H9 (cell line): Measurements from ENCODE around the gene CDCA3. TPM values are rescaled to one million over a fixed set of nuclear protein-coding genes. Genes with fewer than 3 reads are reported as not detected.

Source experiments
- DNase-seq: peaks from one replicate; pipeline ENCODE4 v3.0.0-alpha.2; 2017
- H2AFZ ChIP-seq: one replicate; pipeline ENCODE4 v1.6.1; 2013; ENCODE audit warnings: mild to moderate bottlenecking, low read length, control low read depth, moderate library complexity
- H2AK5ac ChIP-seq: 2 replicates; pipeline ENCODE4 v1.6.1; 2013; ENCODE audit warnings: low read length, control low read depth, mixed read lengths; ENCODE audit not compliant: insufficient read length
- H2BK120ac ChIP-seq: one replicate; pipeline ENCODE4 v1.6.1; 2013; ENCODE audit warnings: low read depth, mild to moderate bottlenecking, low read length, control low read depth, inconsistent platforms; ENCODE audit not compliant: poor library complexity, severe bottlenecking
- H2BK12ac ChIP-seq: 2 replicates; pipeline ENCODE4 v1.6.1; 2013; ENCODE audit warnings: low read length, control low read depth, mixed read lengths, low read depth; ENCODE audit not compliant: insufficient read length
- H2BK15ac ChIP-seq: 2 replicates; pipeline ENCODE4 v1.6.1; 2013; ENCODE audit warnings: low read depth, low read length, control low read depth
- H2BK20ac ChIP-seq: one replicate; pipeline ENCODE4 v1.6.1; 2013; ENCODE audit warnings: low read depth, mild to moderate bottlenecking, low read length, control low read depth, inconsistent platforms; ENCODE audit not compliant: poor library complexity, severe bottlenecking
- H2BK5ac ChIP-seq: 2 replicates; pipeline ENCODE4 v1.6.1; 2013; ENCODE audit warnings: low read length, control low read depth, mixed read lengths; ENCODE audit not compliant: insufficient read length
- H3K14ac ChIP-seq: 2 replicates; pipeline ENCODE4 v1.6.1; 2013; ENCODE audit warnings: low read length, control low read depth; ENCODE audit not compliant: insufficient read depth
- H3K18ac ChIP-seq: 2 replicates; pipeline ENCODE4 v1.6.1; 2013; ENCODE audit warnings: low read depth, mild to moderate bottlenecking, mixed read lengths, low read length, control low read depth; ENCODE audit not compliant: insufficient read length
- H3K23ac ChIP-seq: 2 replicates; pipeline ENCODE4 v1.6.1; 2013; ENCODE audit warnings: low read length, control low read depth, mixed read lengths, low read depth; ENCODE audit not compliant: insufficient read length
- H3K23me2 ChIP-seq: 2 replicates; pipeline ENCODE4 v1.6.1; 2013; ENCODE audit warnings: low read depth, mild to moderate bottlenecking, mixed read lengths, low read length, control low read depth; ENCODE audit not compliant: insufficient read length, poor library complexity, severe bottlenecking
- H3K27ac ChIP-seq: 2 replicates; pipeline ENCODE4 v1.5.1; 2013; ENCODE audit warnings: low read length, control low read depth, mixed read lengths, low read depth; ENCODE audit not compliant: insufficient read length
- H3K27me3 ChIP-seq: 2 replicates; pipeline ENCODE4 v1.6.1; 2013; ENCODE audit warnings: low read length, control low read depth, inconsistent platforms; ENCODE audit not compliant: insufficient read depth
- H3K4ac ChIP-seq: 2 replicates; pipeline ENCODE4 v1.6.1; 2013; ENCODE audit warnings: low read depth, mild to moderate bottlenecking, control low read depth, inconsistent platforms, low read length, moderate library complexity
- H3K4me1 ChIP-seq: 2 replicates; pipeline ENCODE4 v1.6.1; 2013; ENCODE audit warnings: low read length, control low read depth, inconsistent platforms; ENCODE audit not compliant: insufficient read depth
- H3K4me2 ChIP-seq: 2 replicates; pipeline ENCODE4 v1.6.1; 2013; ENCODE audit warnings: low read length, control low read depth, mixed read lengths; ENCODE audit not compliant: insufficient read length, insufficient read depth
- H3K56ac ChIP-seq: 2 replicates; pipeline ENCODE4 v1.6.1; 2013; ENCODE audit warnings: low read depth, mild to moderate bottlenecking, mixed read lengths, low read length, control low read depth; ENCODE audit not compliant: insufficient read length
- H3K79me1 ChIP-seq: 2 replicates; pipeline ENCODE4 v1.6.1; 2013; ENCODE audit warnings: low read depth, mild to moderate bottlenecking, moderate library complexity, low read length, control low read depth, inconsistent platforms; ENCODE audit not compliant: insufficient read depth, poor library complexity, severe bottlenecking
- H3K79me2 ChIP-seq: 2 replicates; pipeline ENCODE4 v1.6.1; 2013; ENCODE audit warnings: low read length, control low read depth, inconsistent platforms; ENCODE audit not compliant: insufficient read depth
- H3K9ac ChIP-seq: 2 replicates; pipeline ENCODE4 v1.6.1; 2013; ENCODE audit warnings: low read length, control low read depth, mixed read lengths; ENCODE audit not compliant: insufficient read length; ENCODE audit errors: extremely low read depth
- H3K9me3 ChIP-seq: one replicate; pipeline ENCODE4 v1.6.1; 2013; ENCODE audit warnings: low read depth, low read length, inconsistent platforms; ENCODE audit not compliant: control insufficient read depth
- H3T11ph ChIP-seq: one replicate; pipeline ENCODE4 v1.6.1; 2013; ENCODE audit warnings: mild to moderate bottlenecking, low read length, control low read depth, inconsistent platforms
- H4K20me1 ChIP-seq: one replicate; pipeline ENCODE4 v1.6.1; 2013; ENCODE audit not compliant: control insufficient read depth, insufficient read length, insufficient read depth
- H4K5ac ChIP-seq: 2 replicates; pipeline ENCODE4 v1.6.1; 2013; ENCODE audit warnings: low read depth, mild to moderate bottlenecking, mixed read lengths, low read length, control low read depth; ENCODE audit not compliant: insufficient read length
- H4K8ac ChIP-seq: replicated peaks from 2 replicates; pipeline ENCODE4 v1.6.1; 2013; ENCODE audit warnings: low read length, control low read depth, mixed read lengths, low read depth; ENCODE audit not compliant: insufficient read length
- H4K91ac ChIP-seq: 2 replicates; pipeline ENCODE4 v1.6.1; 2013; ENCODE audit warnings: low read depth, mild to moderate bottlenecking, moderate library complexity, mixed read lengths, low read length, control low read depth; ENCODE audit not compliant: insufficient read length
- H3K27ac Mint-ChIP-seq, 3 experiments: 2 replicates in 2 of 3; 3 replicates in 1 of 3; pipeline ENCODE4 v1.8.0; 2020 to 2021; ENCODE audit warnings: mixed read lengths in 3 of 3, mild to moderate bottlenecking in 1 of 3, moderate library complexity in 1 of 3
- H3K27me3 Mint-ChIP-seq: 2 replicates; pipeline ENCODE4 v1.8.0; 2021; ENCODE audit warnings: low read depth, mild to moderate bottlenecking, moderate library complexity, mixed read lengths
- H3K36me3 Mint-ChIP-seq, 3 experiments: 2 replicates in 2 of 3; 3 replicates in 1 of 3; pipeline ENCODE4 v1.8.0; 2020 to 2021; ENCODE audit warnings: low read depth in 3 of 3, mixed read lengths in 3 of 3; ENCODE audit not compliant: insufficient read depth in 1 of 3
- H3K4me1 Mint-ChIP-seq, 2 experiments: 2 replicates each; pipeline ENCODE4 v1.8.0; 2020; ENCODE audit warnings: mixed read lengths in 2 of 2
- H3K4me3 Mint-ChIP-seq, 2 experiments: 2 replicates in 1 of 2; 3 replicates in 1 of 2; pipeline ENCODE4 v1.8.0; 2020 to 2021; ENCODE audit warnings: mild to moderate bottlenecking in 2 of 2, mixed read lengths in 2 of 2, moderate library complexity in 1 of 2
- H3K9me3 Mint-ChIP-seq, 2 experiments: 2 replicates in 1 of 2; 3 replicates in 1 of 2; pipeline ENCODE4 v1.8.0; 2020; ENCODE audit warnings: mild to moderate bottlenecking in 2 of 2, mixed read lengths in 2 of 2, moderate library complexity in 1 of 2
- WGBS: extraction: QIAGEN DNeasy Blood & Tissue Kit; methylation state at CpG from one replicate; pipeline ENCODE4 v1.1.7; 2013; ENCODE audit warnings: missing lambda C conversion rate, low lambda C conversion rate, mixed read lengths; ENCODE audit not compliant: insufficient read length; ENCODE audit errors: extremely low coverage; 5-methylcytosine and 5-hydroxymethylcytosine counted together
- total RNA-seq: library from RNA; stranded (reverse); gene quantifications from 2 replicates; pipeline ENCODE4 v1.2.1, GENCODE V29; 2021
- TF ChIP-seq, protein P1 (sequence below): fragments of 200-600 bp; sonication (generic); conservative IDR thresholded peaks from 3 replicates; pipeline ENCODE4 v1.8.0; 2021; ENCODE audit warnings: antibody characterized with exemption, mild to moderate bottlenecking

The CDCA3 gene
- total RNA-seq, 1 experiment from 2014 or later, result 45.1 TPM

DNA sequence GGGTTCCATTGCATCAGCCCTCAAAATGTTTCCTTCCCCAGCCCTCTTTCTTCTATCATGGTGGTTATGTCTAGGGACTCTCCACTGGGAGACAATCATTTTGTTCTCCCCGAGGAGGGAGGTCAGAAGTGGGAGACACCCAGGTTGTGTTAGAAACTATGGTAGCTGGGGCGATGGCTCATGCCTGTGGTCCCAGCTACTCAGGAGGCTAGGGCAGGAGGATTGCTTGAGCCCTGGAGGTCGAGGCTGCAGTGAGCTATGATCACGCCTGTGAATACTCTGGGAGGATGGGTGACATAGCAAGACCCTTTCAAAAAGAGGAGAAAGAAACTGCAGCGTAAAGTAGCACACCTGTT, 40.5 kb upstream of the CDCA3 start:
- Histone ChIP-seq H4K20me1 (no peaks in the 10 kb centered on the region), H3K4me1 (peaks cover 3% of the 10 kb centered on the region; the same call in 1 of the 2 replicates), H3K9me3 (no peaks in the 10 kb centered on the region), H3K23me2 (peaks cover 6% of the 10 kb centered on the region), H2BK12ac (peak overlapping the region; percentile 51), H3K79me1 (no peaks in the 10 kb centered on the region), H2BK20ac (no peak overlapping the region), H4K8ac (no peak overlapping the region), H2BK15ac (0 out of 2 replicates have a peak overlapping the region, but pooled peaks have one; percentile 98), H3K56ac (no peak overlapping the region), H3K9ac (peak overlapping the region; percentile 77), H4K91ac (no peak overlapping the region), H2AFZ (no peak overlapping the region), H3K79me2 (no peaks in the 10 kb centered on the region), H3K4ac (no peak overlapping the region), H3K18ac (peak overlapping the region; percentile 94), H3K23ac (no peak overlapping the region), H4K5ac (no peak overlapping the region), H3T11ph (no peak overlapping the region), H3K27me3 (no peaks in the 10 kb centered on the region), H2BK120ac (no peak overlapping the region), H2AK5ac (no peak overlapping the region), H3K14ac (peak overlapping the region; percentile 92; the same call in 1 of the 2 replicates), H2BK5ac (no peak overlapping the region), H3K27ac (no peak overlapping the region), H3K4me2 (peak overlapping the region; percentile 67)
- TF ChIP-seq, protein P1, sequence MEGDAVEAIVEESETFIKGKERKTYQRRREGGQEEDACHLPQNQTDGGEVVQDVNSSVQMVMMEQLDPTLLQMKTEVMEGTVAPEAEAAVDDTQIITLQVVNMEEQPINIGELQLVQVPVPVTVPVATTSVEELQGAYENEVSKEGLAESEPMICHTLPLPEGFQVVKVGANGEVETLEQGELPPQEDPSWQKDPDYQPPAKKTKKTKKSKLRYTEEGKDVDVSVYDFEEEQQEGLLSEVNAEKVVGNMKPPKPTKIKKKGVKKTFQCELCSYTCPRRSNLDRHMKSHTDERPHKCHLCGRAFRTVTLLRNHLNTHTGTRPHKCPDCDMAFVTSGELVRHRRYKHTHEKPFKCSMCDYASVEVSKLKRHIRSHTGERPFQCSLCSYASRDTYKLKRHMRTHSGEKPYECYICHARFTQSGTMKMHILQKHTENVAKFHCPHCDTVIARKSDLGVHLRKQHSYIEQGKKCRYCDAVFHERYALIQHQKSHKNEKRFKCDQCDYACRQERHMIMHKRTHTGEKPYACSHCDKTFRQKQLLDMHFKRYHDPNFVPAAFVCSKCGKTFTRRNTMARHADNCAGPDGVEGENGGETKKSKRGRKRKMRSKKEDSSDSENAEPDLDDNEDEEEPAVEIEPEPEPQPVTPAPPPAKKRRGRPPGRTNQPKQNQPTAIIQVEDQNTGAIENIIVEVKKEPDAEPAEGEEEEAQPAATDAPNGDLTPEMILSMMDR, result no peak
- Mint-ChIP-seq H3K36me3 (peaks cover 0 to 12% (median 12%) of the 10 kb centered on the region in 3 experiments; a peak in 5 of 7 replicates), H3K4me3 (peak overlapping the region; percentile 57 to 77), H3K4me1 (peaks cover 20 to 30% of the 10 kb centered on the region in 2 experiments), H3K27me3 (no peaks in the 10 kb centered on the region), H3K27ac (peak overlapping the region; percentile 78 to 86 (median 84); a peak in 6 of 7 replicates), H3K9me3 (peaks cover 0 to 3% of the 10 kb centered on the region in 2 experiments; a peak in 2 of 5 replicates)
- no peak for DNase-seq
- WGBS, result no CpG with 5 or more reads among the region's 5 CpGs
